Suprapubic skin (tissue), 3 donors: ENCODE results near the gene MARCHF3.

ENCODE experiments used
- CTCF ChIP-seq, 2 donors: fragments of 200-600 bp in 1 of 2; fragments of 450-650 bp in 1 of 2; sonication (generic) in 1 of 2; IDR thresholded peaks; one replicate each; pipeline ENCODE4 v1.5.1; 2016 to 2019; ENCODE audit warnings: antibody characterized with exemption in 2 of 2, mild to moderate bottlenecking in 1 of 2, moderate library complexity in 1 of 2
- EP300 ChIP-seq: sonication (generic); formaldehyde crosslinking; IDR thresholded peaks from one replicate; pipeline ENCODE4 v1.6.1; 2017; ENCODE audit warnings: antibody characterized with exemption
- POLR2A ChIP-seq, 2 donors: fragments of 450-650 bp; IDR thresholded peaks; one replicate each; pipeline ENCODE4 v1.6.1; 2017; ENCODE audit warnings: antibody characterized with exemption in 2 of 2, mild to moderate bottlenecking in 2 of 2, moderate library complexity in 2 of 2

- TF ChIP-seq POLR2A (IDR thresholded peaks at IDR 0.05) (no peak), EP300 (no peak), CTCF (IDR thresholded peaks at IDR 0.05) (no peak)
These were observed 184.0 kb downstream of the MARCHF3 start for GRCh38 chr5:126846344-126846743.
